GM19468 (cell line): ENCODE measurements around the gene SDSL.

Experiments used
- ATAC-seq: cut with Tn5 transposase; IDR thresholded peaks from one replicate; pipeline ENCODE4 v1.9.1; 2021; ENCODE audit warnings: mild to moderate bottlenecking, moderate library complexity, moderate number of reproducible peaks; ENCODE audit not compliant: unreplicated experiment; ENCODE audit errors: extremely low read depth

The SDSL gene

DNA sequence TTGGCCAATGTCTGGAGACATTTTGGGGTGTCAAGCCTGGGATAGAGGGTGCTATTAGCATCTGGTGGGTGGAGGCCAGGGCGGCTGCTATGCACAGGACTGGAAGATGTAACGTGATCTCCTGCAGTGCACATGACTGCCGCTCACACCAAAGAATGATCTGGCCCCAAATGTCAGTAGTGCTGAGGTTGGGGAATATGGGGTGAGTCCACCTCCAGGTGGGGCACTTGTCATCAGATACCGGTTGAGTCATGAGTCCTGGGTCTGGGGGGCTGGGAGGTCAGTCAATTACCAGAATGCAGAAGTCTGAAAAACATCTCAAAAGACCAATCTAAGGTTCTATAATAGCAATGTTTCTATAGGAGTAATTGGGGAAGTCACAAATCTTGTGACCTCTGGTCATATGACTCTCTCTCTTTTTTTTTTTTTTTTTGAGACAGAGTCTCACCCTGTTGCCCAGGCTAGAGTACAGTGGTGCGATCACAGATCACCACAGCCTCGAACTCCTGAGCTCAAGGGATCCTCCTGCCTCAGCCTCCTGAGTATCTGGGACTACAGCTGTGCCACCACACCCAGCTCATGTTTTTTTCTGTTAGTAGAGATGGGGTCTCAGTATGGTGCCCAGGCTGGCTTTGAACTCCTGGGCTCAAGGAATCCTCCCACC lies 6.0 kb upstream of the SDSL start:
- ATAC-seq, result no peak

DNA sequence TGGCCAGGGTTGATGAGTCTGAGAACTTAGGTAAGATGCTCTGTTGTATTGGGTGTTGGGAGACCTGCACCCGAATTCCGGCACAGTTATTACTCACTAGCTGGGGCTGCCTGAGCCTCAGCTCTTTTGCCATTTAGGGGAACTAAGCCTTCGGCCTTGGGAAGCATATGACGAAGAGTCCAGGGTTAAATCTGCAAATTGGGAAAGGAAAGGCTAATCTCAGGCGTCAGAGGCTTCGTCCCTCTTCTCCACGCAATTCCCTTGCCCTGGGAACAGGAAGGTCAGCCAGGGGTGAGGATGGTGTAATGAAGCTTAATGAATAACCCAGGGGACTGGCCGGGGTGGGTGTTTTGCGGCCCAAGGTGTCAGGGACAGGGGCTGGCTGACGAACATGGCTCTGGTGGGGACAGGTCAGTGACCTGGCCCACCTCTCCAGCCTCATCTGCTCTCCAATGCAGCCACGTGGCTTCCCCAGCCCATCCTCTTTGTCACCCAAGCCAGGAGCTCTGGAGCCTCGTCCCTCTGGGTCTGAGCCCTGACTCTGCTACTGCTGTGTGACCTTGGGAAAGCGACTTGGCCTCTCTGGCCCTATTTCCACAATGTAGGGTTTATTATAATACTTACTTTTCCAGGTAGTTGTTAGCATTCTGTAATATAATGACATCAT lies 3.8 kb upstream of the SDSL start:
- ATAC-seq, result no peak

DNA sequence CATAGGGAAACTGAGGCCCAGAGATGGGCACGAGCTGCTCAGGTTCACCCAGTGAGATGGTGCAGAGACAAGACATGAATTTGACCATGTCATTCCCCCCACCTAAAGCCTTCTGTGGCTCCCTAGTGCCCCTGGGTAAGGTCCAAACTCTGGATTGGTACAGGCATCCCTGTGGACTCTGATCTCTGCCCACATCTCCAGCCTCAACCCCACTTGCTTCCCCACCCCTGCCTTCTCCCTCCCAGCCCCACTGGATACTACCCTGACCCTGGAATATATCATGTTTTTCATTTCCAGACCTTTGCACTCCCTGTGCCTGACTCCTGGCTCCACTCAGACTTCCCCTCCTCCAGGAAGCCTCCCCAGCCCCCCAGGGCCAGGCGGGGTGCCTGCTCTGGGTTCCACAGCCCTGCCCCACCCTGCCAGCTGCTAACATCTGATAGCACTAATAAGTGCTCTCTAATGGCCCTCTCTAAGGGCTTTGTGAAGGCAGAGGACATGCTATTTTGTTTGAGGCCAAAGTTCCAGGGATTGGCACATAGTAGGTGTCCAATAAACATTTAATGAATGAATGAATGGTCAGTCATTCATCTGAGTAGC lies 1.1 kb upstream of the SDSL start:
- ATAC-seq, result no peak

DNA sequence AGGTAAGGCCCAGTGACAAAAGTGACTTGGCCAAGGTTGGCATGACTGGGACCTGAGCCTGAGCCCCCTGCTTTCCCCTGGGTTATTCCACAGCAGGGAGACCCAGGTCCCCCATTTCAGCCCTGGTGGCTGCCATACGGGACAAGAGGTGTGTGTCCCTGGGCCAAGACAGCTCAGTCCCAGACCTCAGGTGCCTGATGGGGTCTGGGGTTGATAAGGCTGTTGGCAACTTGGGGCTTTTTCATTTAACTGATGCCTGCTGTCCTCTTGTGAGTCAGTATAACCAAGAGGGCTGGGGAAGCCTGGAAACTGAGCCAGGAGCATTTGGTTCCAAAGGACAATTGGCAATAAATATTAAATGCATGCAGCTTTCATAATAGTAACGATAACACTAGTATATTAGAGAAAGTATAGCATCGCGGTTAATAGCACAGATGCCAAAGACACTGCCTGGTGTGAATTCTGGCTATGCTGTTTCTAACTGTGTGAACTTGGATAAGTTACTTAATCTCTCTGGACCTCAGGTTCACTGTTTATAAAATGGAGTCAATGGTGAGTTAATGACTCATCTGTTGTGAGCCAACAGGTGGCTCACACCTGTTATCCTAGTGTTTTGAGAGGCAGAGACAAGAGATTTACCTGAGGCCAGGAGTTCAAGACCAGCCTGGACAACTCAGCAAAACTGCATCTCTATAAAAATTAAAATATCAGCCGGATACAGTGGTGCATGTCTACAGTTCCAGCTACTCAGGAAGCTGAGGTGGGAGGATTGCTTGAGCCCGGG lies 898 bp downstream of the SDSL start:
- no peak for ATAC-seq

DNA sequence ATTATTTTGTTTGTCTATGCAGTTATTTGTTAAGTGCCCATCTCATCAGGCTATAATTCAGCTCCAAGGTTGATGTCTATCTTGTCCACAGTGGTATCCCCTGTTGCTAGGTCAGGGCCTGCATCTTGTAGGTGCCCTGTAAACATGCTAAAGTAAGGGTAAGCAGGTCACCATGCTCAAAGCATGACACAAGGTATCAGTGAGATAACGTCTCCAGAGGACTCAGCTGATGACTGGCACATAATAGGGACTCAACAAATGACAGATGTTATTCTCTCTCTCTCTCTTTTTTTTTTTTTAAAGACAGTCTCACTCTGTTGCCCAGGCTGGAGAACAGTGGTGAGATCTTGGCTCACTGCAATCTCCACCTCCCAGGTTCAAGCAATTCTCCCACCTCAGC lies 2.3 kb downstream of the SDSL start:
- ATAC-seq, result no peak

DNA sequence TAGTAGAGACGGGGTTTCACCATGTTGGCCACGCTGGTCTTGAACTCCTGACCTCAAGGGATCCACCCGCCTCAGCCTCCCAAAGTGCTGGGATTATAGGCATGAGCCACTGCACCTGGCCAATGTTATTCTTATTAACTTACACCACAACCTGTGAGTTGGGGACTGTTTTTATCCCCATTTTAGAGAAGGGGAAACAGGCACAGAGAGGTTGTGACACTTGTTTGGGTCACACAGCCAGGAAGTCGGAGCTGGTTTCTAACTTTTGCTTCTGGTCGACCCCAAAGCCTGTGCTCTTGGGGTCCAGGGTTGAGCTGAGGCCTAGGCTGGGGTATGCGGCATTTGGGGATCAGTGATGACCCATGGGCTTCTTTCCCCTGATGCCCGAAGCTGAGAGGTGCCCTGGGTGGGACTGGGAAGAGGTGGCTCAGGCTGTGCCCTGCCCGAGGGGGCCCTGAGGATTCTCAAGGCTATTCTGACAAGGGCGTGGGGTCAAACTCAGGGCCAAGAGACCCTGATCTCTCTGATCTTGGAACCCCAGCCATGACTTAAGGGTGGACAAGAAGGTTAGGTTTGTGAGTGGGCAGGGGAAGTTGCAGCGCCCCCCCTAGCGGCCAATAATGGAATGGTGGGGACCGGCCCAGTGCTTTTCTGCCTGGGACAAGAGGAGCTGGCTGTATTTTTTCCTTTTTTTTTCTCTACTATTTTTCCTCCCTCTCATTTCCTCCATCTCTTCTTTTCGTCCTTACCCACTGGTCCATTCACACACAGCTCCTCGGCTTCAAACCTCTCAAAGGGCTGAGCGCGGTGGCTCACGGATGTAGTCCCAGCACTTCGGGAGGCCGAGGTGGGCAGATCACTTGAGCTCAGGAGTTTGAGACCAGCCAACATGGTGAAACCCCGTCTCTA lies 3.0 kb downstream of the SDSL start:
- no peak for ATAC-seq

DNA sequence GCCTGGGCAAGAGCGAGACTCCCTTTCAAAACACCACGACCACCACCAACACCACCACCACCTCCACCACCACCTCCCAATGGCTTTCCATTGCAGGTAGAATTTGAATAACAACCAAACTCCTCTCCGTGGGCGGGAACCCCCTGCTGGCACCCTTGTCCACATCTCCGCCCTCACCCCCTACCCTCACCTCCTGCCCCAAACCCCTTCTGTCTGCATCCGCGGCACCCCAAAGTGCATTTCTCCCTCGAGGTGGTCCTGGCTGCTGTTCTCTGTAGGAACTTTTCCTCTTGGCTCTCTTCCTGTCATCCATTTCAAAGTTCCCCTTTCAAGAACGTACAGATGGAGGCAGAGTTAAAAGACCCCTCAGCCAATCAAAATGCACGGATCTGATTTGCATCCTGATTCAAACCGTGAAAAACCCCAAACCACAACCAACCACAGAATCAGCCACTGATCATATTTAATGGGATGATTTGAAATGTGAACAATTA lies 3.8 kb downstream of the SDSL start:
- ATAC-seq, result no peak

DNA sequence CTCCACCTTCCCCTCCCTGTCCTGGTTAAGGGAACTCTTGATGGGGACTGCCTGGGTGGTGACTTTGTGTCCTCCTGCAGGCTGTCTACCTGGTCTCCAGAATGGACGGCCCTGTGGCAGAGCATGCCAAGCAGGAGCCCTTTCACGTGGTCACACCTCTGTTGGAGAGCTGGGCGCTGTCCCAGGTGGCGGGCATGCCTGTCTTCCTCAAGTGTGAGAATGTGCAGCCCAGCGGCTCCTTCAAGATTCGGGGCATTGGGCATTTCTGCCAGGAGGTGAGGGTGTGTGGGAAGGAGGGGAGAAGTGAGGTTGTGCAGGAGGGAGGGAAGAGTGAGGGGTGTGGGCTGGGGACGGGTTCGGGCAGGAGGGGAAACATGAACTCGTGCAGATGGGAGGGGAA lies 5.7 kb downstream of the SDSL start:
- ATAC-seq, result no peak

DNA sequence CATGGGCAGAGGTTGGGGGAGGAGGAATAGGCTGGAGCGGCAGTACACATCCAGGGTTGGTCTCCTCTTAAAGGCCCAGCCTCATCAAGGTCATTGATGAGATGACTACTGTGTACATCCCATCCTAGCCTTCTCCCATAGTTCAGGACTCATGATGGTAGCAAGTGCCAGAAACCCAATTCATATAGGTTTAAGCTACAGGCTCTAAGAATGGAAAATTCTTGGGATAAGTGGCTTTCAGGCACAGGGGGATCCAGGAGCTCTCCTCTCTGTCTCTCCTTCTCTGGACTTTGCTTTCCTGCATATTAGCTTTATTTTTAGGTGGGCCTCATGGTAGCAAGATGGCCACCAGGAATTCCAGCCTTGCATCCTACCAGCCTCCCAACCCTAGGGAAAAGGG lies 6.3 kb downstream of the SDSL start:
- ATAC-seq, result no peak

DNA sequence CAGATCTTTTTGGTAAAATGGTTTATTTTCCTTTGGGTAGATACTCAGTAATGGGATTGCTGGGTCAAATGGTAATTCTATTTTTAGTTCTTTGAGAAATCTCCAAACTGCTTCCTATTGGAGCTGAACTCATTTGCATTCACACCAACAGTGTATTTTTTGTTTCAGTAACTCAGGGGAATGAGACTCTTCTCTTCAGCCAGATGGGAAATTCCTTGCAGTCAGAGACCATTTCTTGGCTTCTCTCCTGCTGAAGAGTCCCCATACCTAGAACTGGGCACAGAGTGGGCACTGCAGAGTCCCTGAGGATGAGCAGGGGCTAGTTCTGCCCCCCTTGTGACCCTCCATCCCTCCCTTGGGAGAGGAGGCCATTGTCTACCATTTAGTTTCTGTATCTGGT lies 10.8 kb downstream of the SDSL start:
- ATAC-seq, result no peak

DNA sequence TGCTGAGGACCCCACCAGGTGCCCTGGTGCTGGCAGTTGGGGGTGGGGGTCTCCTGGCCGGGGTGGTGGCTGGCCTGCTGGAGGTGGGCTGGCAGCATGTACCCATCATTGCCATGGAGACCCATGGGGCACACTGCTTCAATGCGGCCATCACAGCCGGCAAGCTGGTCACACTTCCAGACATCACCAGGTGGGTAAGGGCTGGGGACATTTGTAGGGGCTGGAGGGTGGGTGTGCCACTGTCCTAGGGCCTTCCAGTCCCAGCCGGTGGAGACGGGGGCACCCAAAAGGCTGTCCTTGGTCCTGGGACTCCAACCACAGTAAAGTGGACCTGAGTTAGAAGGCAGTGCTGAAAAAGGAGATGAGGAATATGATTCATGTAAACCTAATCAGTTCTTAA lies 13.2 kb downstream of the SDSL start:
- no peak for ATAC-seq

DNA sequence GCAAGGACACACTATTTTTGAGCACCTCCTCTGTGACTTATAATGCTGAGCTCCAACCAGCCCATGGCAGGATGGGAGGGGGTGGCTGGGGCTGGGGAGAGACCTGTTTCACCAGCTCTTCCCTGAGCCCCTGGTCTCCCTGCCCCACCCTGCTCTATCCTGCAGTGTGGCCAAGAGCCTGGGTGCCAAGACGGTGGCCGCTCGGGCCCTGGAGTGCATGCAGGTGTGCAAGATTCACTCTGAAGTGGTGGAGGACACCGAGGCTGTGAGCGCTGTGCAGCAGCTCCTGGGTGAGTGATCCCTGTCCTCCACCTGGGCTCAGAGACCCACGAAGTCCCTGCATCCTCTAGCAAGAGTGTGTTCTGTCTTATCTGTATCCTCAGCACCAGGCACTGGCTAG lies 14.4 kb downstream of the SDSL start:
- no peak for ATAC-seq

DNA sequence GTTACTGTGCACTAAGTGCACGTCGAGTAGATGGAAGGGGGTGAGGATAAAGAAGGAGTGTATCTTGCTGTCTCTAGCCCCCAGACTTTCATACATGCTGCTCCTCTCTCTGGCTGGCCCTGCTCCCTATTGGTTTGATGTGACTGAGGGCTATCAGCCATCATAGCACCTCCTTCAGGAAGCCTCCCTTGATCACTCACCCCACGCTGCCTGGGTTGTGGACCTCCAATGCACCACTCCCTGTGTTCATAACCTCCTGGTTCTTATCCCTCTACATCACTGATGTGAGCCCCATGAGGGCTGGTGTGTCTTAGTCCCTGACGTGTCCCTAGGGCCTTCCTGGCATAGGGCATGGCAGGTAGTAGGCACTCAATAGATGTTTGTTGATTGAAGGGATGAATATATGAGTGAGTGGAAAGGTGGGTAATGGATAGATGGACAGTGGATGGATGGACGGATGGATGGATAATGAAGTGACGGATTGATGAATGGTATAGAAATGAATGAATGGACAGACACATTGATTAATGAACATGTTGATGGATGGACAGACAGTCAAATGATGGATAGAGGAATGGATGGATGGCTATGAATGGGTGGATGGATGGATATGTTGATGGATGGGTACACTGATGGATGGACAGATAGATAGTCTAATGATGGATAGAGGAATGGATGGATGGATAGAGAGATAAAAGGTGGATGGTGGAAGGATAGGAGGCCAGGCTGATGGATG lies 15.0 kb downstream of the SDSL start:
- no peak for ATAC-seq

DNA sequence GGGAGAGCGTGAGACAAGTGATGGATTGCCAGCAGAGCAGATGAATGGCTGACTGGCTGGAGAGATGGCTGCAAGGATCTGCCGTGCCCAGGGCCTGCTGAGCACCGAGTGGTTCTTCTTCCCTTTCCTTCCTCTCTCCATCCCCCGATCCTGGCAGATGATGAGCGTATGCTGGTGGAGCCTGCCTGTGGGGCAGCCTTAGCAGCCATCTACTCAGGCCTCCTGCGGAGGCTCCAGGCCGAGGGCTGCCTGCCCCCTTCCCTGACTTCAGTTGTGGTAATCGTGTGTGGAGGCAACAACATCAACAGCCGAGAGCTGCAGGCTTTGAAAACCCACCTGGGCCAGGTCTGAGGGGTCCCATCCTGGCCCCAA lies 15.5 kb downstream of the SDSL start:
- no peak for ATAC-seq

DNA sequence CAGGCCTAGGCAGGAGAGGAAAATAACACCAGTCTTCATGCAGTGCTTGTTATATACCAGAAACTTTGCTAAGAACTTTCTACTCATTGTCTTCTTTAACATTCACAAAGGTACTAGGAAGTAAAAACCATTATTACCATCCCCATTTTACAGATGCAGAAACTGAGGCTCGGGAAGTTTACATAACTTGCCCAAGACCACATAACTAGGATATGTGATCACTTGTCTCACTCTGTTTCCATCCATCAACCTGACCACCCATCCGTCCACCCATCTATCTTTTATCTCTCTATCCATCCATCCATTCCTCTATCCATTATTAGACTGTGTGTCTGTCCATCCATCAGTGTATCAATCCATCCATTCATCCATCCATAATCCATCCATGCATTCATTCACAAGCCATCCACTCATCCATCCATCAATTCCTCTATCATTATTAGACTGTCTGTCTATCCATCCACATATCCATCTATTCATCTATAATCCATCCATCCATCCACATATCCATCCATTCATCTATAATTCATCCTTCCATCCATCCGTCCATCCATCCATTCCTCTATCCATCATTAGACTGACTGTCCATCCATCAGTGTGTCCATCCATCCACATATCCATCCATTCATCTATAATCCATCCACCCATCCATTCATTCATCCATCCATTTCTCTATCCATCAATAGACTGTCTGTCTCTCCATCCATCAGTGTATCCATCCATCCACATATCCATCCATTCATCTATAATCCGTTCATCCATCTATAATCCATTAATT lies 16.5 kb downstream of the SDSL start:
- ATAC-seq, result no peak

DNA sequence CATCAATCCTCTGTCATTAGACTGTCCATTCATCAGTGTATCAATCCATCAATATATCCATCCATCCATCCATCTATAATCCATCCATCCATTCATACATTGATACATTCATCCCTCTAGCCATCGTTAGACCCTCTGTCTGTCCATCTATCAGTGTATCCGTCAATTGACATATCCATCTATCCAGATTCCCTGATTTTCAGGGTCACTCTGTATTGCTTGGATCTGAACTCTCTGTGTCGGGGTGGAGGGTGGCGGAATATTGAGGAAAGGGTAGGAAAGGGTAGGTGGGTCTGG lies 17.1 kb downstream of the SDSL start:
- no peak for ATAC-seq

DNA sequence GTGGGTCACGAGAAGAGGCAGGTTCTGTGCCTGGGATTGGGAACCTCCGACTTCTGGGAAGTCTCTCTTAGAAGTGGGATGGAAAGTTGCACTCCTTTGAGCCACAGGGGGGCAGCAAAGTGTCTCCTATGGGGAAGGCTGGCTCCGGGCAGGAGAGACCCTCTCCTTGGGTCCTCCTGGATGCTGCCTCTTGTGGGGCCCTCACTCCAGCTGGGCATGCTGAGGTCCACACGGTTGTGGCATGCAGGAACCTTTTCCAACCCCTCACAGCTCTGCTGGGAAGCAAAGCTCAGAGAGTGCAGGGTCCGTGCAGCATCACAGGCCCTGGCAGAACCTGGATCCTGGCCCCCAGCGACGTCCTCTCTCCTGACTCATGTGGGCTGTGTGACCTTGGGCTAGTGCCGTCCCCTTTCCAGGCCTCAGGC lies 17.4 kb downstream of the SDSL start:
- no peak for ATAC-seq

DNA sequence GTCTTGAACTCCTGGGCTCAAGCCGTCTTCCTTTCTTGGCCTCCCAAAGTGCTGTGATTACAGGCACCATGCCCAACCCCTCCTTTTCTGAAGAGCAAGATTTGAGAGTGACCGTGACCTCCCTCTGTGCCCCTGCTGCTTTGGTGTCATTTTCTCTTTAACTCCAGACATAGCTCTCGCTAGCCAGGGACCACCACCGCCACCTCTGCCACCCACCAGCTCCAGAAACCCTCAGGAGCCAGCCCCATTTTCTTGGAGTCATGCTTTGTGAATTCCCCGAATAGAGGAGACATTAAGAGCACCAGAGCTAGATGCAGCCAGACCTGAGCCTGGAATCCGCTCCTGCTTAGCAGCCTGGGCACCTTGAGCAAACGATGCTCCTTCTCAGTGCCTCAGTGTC lies 18.2 kb downstream of the SDSL start:
- ATAC-seq, result no peak
